ENCODE data around the gene ANO1. TPM values are rescaled to one million over a fixed set of nuclear protein-coding genes. Genes with fewer than 3 reads are reported as not detected.

Gene ANO1
- total RNA-seq, 2 experiments from 2014 or later: not detected

- Mint-ChIP-seq H3K36me3 (ENCODE audit: low read depth) (no peaks in the 10 kb centered on the region), H3K27ac (no peak overlapping the region), H3K4me3 (no peak overlapping the region), H3K9me3 (no peaks in the 10 kb centered on the region), H3K4me1 (no peaks in the 10 kb centered on the region), H3K27me3 (no peaks in the 10 kb centered on the region)
- POLR2A ChIA-PET: no interaction called here
- no peak for DNase-seq
- CTCF ChIA-PET: no interaction called here
Measured at GRCh38 chr11:70124321-70125000, 46.3 kb downstream of the ANO1 start.

DNA sequence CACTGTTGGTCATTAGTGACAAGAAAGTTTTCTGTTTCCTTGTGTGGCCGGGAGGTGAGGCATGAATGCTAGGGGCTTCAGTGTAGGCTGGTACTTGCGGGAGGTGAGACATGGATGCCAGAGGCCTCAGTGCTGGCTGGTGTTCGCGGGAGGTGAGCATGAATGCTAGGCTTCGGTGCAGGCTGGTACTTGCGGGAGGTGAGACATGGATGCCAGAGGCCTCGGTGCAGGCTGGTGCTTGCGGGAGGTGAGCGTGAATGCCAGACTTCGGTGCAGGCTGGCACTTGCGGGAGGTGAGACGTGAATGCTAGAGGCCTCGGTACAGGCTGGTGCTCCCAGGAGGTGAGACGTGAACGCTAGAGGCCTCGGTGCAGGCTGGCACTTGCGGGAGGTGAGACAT, 48.4 kb downstream of the ANO1 start:
- Mint-ChIP-seq H3K9me3 (no peaks in the 10 kb centered on the region), H3K27me3 (no peaks in the 10 kb centered on the region), H3K36me3 (ENCODE audit: low read depth) (no peaks in the 10 kb centered on the region), H3K4me3 (no peak overlapping the region), H3K27ac (no peak overlapping the region), H3K4me1 (no peaks in the 10 kb centered on the region)
- ChIA-PET CTCF (no interaction called here), POLR2A (no interaction called here)
- no peak for DNase-seq

DNA sequence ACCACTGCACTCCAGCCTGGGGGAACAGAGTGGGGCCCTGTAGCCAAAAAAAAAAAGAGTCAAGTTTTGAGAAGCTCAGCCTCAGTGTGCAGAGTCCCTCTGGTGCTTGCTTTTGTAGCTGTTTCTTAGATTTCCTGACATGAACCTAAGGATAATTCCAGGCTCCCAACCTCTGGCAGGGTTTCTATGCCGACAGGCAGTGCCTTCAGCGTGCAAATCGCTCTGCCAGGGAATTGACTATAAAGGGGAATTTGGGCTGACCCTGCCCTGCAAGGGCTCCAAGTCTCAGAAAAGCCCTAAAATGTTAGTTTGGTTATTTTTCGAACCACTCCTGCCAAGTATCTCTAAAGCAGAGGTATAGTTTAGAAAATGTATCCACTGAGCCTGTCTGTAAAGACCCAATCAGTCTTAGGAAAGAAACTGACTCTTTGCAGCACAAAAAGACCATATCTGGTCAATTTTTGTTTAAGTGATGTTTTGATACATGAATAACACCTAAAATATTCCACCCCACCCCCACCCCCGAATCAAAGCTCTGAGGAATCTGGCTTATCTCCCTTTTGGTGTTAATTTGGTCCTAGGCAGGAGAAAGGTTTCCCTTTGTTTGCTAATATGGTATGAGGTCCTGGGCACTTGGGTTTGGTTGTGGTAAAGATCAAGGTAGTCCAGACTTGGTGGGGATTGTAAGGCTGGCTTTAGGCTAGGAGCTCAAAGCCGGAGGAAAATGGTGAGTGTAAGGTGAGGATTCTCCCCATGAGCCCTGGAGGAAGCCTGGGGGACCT, 49.7 kb downstream of the ANO1 start:
- no peaks in the 10 kb centered on the region for H3K4me1 Mint-ChIP-seq
- ChIA-PET POLR2A (no interaction called here), CTCF (no interaction called here)
- H3K27me3 Mint-ChIP-seq: no peaks in the 10 kb centered on the region
- H3K27ac Mint-ChIP-seq: no peak overlapping the region
- H3K36me3 Mint-ChIP-seq (ENCODE audit: low read depth): no peaks in the 10 kb centered on the region
- no peak overlapping the region for H3K4me3 Mint-ChIP-seq
- no peaks in the 10 kb centered on the region for H3K9me3 Mint-ChIP-seq
- no peak for DNase-seq

GRCh38 chr11:70128435-70128906, 50.4 kb downstream of the ANO1 start:
- H3K4me3 Mint-ChIP-seq: no peak overlapping the region
- POLR2A ChIA-PET: no interaction called here

DNA sequence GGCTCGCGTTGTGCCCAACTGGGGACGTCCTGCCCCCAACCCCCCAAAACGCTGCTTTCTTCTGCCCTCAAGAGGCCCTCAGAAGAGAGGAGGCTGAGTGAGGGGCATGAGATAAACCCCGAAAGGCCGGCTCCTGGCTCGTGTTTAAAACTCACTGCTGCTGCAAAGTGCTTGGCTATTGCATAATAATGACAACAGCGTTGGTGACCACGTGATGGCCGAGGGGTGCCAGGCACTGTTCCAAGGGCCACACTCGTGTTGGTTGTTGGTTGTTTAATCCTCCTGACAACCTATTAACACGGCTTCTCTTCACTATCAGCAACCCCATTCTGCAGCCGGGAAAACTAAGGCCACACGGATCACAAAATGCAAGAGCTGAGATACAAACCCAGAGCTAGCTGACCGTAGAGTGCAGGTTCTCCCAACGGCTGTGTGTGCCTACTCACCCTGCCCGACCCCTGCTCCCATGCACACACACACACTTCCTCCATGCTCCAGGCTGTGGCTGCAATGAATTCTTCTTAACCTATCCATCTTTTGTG, 51.0 kb downstream of the ANO1 start:
- Mint-ChIP-seq H3K27me3 (no peaks in the 10 kb centered on the region), H3K4me3 (no peak overlapping the region), H3K4me1 (no peaks in the 10 kb centered on the region), H3K36me3 (ENCODE audit: low read depth) (no peaks in the 10 kb centered on the region), H3K27ac (no peak overlapping the region), H3K9me3 (no peaks in the 10 kb centered on the region)
- CTCF ChIA-PET: no interaction called here
- no peak for DNase-seq
- POLR2A ChIA-PET: no interaction called here

More at GRCh38 chr11:70128435-70128906, 50.4 kb downstream of the ANO1 start:
- no peak for DNase-seq
- no peaks in the 10 kb centered on the region for H3K4me1 Mint-ChIP-seq
- H3K36me3 Mint-ChIP-seq (ENCODE audit: low read depth): no peaks in the 10 kb centered on the region
- H3K9me3 Mint-ChIP-seq: no peaks in the 10 kb centered on the region
- CTCF ChIA-PET: no interaction called here
- no peak overlapping the region for H3K27ac Mint-ChIP-seq
- H3K27me3 Mint-ChIP-seq: no peaks in the 10 kb centered on the region

- H3K4me1 Mint-ChIP-seq: no peaks in the 10 kb centered on the region
- H3K36me3 Mint-ChIP-seq (ENCODE audit: low read depth): no peaks in the 10 kb centered on the region
- H3K4me3 Mint-ChIP-seq: no peak overlapping the region
- ChIA-PET POLR2A (no interaction called here), CTCF (no interaction called here)
- no peaks in the 10 kb centered on the region for H3K27me3 Mint-ChIP-seq
- H3K9me3 Mint-ChIP-seq: no peaks in the 10 kb centered on the region
- no peak for DNase-seq
- no peak overlapping the region for H3K27ac Mint-ChIP-seq
Measured at GRCh38 chr11:70130636-70131035, 52.5 kb downstream of the ANO1 start.

GRCh38 chr11:70131606-70132190, 53.6 kb downstream of the ANO1 start:
- CTCF ChIA-PET: interaction anchor here (1.0 kb wide), 1 partner anchor 15 kb away, joined by 3 read pairs; no protein-coding TSS in a partner anchor

GRCh38 chr11:70132641-70133040, 54.5 kb downstream of the ANO1 start:
- Mint-ChIP-seq H3K4me1 (no peaks in the 10 kb centered on the region), H3K9me3 (no peaks in the 10 kb centered on the region), H3K27ac (no peak overlapping the region), H3K4me3 (no peak overlapping the region), H3K27me3 (no peaks in the 10 kb centered on the region), H3K36me3 (ENCODE audit: low read depth) (no peaks in the 10 kb centered on the region)
- DNase-seq: no peak
- ChIA-PET CTCF (interaction anchor here (1.0 kb wide), 1 partner anchor 16 kb away, joined by 3 read pairs; no protein-coding TSS in a partner anchor), POLR2A (no interaction called here)

More at GRCh38 chr11:70131606-70132190, 53.6 kb downstream of the ANO1 start:
- POLR2A ChIA-PET: no interaction called here
- no peak for DNase-seq
- Mint-ChIP-seq H3K9me3 (no peaks in the 10 kb centered on the region), H3K27me3 (no peaks in the 10 kb centered on the region), H3K36me3 (ENCODE audit: low read depth) (no peaks in the 10 kb centered on the region), H3K4me1 (no peaks in the 10 kb centered on the region), H3K4me3 (no peak overlapping the region), H3K27ac (no peak overlapping the region)

DNA sequence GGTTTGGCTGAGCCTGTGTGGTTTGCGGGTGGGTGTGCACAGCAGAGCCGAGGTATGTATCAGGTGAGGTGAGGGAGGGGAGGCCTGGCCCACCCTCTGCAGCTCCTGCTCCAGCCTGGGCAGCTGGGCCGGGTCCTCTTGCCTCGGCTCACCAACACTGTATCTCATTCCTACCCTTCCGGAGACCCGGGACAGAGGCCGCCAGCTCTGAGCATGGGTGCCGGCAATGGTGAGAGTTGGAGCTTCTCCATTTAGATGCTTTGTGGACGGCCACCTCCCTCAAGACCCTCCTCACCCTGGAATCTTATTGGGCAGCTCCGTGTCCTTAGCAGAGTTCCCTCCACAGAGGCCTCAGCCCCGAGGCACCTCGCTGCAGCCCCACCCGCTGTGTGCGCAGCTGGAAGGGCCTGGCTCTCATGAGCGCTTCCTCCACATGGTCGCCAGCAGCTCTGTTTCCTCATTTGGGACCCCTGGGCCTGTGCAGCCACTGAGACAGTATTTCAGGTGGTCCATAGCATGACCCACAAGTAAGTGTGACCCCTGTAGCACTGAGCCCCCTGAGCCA, 55.7 kb downstream of the ANO1 start:
- CTCF ChIA-PET: no interaction called here
- H3K27ac Mint-ChIP-seq: no peak overlapping the region
- no peak for DNase-seq
- no peaks in the 10 kb centered on the region for H3K27me3 Mint-ChIP-seq
- no peaks in the 10 kb centered on the region for H3K4me1 Mint-ChIP-seq
- no peaks in the 10 kb centered on the region for H3K36me3 Mint-ChIP-seq (ENCODE audit: low read depth)
- POLR2A ChIA-PET: no interaction called here
- H3K4me3 Mint-ChIP-seq: no peak overlapping the region
- no peaks in the 10 kb centered on the region for H3K9me3 Mint-ChIP-seq

GRCh38 chr11:70134490-70134889, 56.4 kb downstream of the ANO1 start:
- Mint-ChIP-seq H3K27ac (no peak overlapping the region), H3K4me1 (no peaks in the 10 kb centered on the region), H3K9me3 (no peaks in the 10 kb centered on the region), H3K36me3 (ENCODE audit: low read depth) (no peaks in the 10 kb centered on the region), H3K27me3 (no peaks in the 10 kb centered on the region), H3K4me3 (no peak overlapping the region)
- ChIA-PET CTCF (no interaction called here), POLR2A (no interaction called here)
- no peak for DNase-seq

DNA sequence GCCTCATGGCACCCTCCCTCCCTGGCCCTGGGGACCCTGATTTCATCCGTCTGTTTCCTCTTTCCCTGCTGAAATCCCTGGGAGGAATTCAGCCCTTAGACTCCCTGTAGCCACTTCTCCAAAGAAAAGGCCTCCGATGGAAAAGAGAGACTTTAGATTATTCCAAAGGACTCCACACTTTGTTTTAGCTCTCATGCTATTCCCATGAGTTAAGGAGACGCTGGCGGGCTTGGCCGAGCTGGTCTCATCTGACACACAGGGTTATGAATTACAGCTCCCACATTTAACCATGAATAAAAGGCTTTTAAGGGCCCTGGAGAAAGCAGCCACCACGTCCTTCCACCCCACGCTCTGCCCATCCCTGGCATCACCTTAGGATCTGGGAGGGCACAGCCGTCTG, 57.0 kb downstream of the ANO1 start:
- no peak for DNase-seq
- Mint-ChIP-seq H3K27me3 (no peaks in the 10 kb centered on the region), H3K4me3 (no peak overlapping the region), H3K4me1 (no peaks in the 10 kb centered on the region), H3K36me3 (ENCODE audit: low read depth) (no peaks in the 10 kb centered on the region), H3K27ac (no peak overlapping the region), H3K9me3 (no peaks in the 10 kb centered on the region)
- POLR2A ChIA-PET: no interaction called here
- CTCF ChIA-PET: no interaction called here

DNA sequence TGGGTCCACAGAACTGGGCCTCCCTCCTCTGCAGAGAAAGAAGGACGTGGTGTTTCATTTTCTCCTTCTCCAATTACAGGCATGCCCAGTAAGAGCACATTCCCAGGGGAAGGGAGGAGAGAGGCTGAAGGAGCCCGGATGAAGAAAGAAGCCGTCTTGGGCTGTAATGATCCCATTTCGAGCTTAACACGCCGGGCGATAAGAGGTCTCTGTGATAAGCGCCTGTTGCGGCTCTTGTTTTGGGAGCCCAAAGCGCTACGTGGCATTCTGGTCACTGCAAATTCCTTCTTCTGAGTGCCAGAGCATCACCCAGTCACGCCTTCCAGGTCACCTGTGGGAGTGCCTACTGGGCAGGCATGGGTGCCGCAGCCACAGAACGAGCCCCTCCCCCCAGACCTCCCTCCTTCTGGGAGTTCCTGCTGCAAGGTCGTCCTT, 57.5 kb downstream of the ANO1 start:
- H3K36me3 Mint-ChIP-seq (ENCODE audit: low read depth): no peaks in the 10 kb centered on the region
- H3K27me3 Mint-ChIP-seq: peaks cover 3% of the 10 kb centered on the region
- H3K9me3 Mint-ChIP-seq: no peaks in the 10 kb centered on the region
- no peak for DNase-seq
- H3K4me1 Mint-ChIP-seq: no peaks in the 10 kb centered on the region
- ChIA-PET CTCF (no interaction called here), POLR2A (no interaction called here)
- no peak overlapping the region for H3K4me3 Mint-ChIP-seq
- no peak overlapping the region for H3K27ac Mint-ChIP-seq

DNA sequence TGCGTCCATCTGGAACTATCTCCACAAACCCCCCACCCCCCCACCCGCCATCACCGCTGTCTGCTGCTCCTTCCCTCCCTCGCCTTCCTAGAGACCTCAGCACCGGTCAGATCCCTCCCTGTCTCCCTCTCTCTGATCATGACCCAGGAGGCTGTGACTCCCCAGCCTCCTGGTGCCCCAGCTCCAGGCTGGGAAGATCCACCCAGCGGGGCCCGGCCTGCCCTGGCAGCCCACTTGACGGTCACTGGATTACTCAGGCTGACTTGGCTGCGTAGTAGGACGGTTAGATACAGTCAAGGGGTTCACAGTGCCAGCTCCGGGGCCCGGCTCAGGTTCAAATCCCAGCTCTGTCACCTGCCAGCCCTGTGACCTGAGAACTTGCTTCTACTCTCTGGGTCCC, 59.3 kb downstream of the ANO1 start:
- Mint-ChIP-seq H3K4me1 (no peaks in the 10 kb centered on the region), H3K27me3 (peaks cover 19% of the 10 kb centered on the region), H3K9me3 (no peaks in the 10 kb centered on the region), H3K27ac (no peak overlapping the region), H3K36me3 (ENCODE audit: low read depth) (no peaks in the 10 kb centered on the region), H3K4me3 (no peak overlapping the region)
- POLR2A ChIA-PET: no interaction called here
- CTCF ChIA-PET: no interaction called here
- DNase-seq: no peak

Data from activated CD4-positive, alpha-beta T cell treated with anti-CD3 and anti-CD28 coated beads, Interleukin-2, amount 10 ng/mL, durations not matched to agents 7 days and 5 days (primary cell).